ENCODE results near the gene ZNF641.
"Not testable (repeated sequence)": the region's sequence is repeated elsewhere in the genome, so short reads cannot be mapped to it uniquely, and the experiment has no call there.

Gene ZNF641

DNA sequence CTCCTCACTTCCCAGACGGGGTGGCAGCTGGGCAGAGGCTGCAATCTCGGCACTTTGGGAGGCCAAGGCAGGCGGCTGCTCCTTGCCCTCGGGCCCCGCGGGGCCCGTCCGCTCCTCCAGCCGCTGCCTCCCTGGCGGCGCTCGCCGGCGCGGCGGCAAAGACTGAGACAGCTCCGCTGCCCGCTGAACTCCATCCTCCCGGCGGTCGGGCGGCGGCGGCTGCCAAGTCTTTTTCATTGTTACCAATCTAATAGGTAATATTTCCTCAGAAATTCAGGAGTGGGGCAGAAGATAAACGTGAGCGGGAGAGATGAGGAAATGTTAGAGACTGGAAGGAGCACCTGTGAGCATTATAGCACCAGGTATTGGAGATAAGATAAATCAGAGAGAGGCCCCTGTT lies 17.0 kb downstream of the ZNF641 start:
- not testable (repeated sequence) for DNase-seq

DNA sequence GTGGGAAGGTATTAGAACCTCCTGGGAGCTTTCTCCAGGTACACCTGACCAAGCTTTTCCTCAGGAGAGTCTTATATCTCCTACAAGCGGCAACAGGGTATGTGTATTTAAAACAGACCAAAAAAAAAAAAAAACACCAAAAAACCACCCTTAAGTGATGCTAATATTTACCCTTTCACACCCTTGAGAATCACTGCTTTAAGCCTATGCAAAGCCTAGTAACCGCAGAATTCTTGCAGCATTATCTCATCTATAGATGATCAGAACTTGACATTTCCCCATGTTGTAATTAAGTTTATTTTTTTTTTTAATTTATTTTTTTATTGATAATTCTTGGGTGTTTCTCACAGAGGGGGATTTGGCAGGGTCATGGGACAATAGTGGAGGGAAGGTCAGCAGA lies 19.3 kb downstream of the ZNF641 start:
- DNase-seq = no peak

DNA sequence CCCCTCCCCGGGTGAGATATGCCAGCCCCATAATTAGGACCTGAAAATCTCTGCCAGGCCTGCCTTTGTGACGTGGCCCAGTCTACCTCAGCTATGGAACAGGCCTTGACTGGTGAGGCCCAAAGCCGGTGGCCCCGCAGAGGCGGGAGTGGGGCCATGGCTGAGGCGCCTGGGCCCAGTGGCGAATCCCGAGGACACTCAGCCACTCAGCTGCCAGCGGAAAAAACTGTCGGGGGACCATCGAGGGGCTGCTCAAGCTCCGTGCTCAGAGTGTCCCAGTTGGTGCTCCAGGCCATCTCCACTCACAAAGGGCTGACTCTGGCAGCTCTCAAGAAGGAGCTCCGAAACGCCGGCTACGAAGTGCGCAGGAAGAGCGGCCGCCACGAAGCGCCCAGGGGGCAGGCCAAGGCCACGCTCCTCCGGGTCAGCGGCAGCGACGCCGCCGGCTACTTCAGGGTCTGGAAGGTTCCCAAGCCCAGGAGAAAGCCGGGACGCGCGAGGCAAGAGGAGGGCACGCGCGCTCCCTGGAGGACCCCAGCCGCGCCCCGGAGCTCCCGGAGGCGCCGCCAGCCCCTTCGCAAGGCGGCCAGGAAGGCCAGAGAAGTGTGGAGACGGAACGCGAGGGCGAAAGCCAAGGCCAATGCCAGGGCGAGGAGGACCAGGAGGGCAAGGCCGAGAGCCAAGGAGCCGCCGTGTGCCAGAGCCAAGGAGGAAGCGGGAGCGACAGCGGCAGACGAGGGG lies 21.4 kb downstream of the ZNF641 start:
- DNase-seq = no peak

GRCh38 chr12:48316491-48316890 lies 34.2 kb downstream of the ZNF641 start:
- no peak for DNase-seq

- no peak for DNase-seq
Measured at GRCh38 chr12:48311313-48311712, 39.4 kb downstream of the ZNF641 start.

GRCh38 chr12:48307269-48307668 lies 43.5 kb downstream of the ZNF641 start:
- no peak for DNase-seq

DNA sequence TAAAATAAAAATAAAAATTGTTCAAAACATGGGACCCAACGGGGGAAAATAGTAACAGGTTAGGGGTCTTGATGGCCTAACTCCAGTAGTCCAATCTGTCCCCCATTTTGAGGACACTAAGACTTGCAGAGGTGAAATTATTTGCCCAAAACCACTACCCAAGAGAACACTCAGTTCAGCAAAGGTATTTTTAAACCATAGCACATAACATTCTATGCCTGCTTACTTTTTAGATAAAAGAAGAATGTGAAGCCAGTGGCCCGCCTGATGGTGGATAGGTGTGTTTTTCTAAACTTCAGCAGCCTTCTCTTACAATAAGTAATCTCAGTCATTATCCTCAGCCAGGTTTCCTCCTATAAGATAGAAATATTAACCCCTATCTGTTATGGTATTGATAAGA lies 45.5 kb downstream of the ZNF641 start:
- no peak for DNase-seq

GRCh38 chr12:48302161-48302911 lies 48.4 kb downstream of the ZNF641 start:
- DNase-seq = no peak

DNA sequence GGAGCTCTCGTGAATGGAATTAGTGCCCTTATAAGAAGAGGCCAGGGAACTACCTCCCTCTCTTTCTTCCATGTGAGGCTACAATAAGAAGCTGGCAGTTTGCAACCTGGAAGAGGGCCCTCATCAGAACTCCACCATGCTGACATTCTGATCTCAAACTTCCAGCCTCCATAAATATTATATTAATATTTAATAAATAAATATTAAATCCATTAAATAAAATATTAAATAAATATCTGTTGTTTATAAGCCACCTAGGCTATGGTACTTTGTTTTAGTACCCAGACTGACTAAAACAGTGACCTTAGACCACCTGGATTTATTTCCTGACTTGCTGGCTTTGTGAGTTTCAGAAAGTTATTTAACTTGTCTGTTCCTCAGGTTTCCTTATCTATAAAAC lies 49.9 kb downstream of the ZNF641 start:
- DNase-seq = no peak

- DNase-seq = peak; percentile 45
Measured at GRCh38 chr12:48296586-48297282, 54.0 kb downstream of the ZNF641 start.

GRCh38 chr12:48292040-48292439 lies 58.7 kb downstream of the ZNF641 start:
- DNase-seq = no peak

DNA sequence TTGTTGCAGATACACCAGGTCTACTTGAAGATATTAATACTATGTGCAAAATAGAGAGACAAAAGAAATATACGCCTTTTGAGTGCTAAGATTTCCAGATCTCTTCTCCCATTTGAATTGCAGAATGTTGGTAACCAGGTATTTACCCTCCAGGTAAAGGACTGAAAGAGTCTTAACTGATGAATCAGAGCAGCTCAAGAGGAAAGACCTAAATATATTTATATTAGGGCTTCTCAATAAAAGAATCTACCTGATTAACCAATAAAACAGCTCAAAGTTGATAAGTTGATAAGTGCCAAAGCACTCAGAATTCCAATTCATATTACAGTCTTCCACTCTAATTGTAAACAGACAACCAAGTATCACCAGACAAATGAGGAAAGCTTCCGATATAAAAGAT lies 59.2 kb downstream of the ZNF641 start:
- no peak for DNase-seq

GRCh38 chr12:48288387-48289268 lies 62.1 kb downstream of the ZNF641 start:
- DNase-seq = no peak

Data from activated naive CD4-positive, alpha-beta T cell treated with Interleukin-2 at 50 U/mL for 16 hours (primary cell).